Measurements from ENCODE around the gene PSMC4. TPM values are rescaled to one million over a fixed set of nuclear protein-coding genes. Genes with fewer than 3 reads are reported as not detected.

Gene PSMC4
- total RNA-seq, 1 donor from 2014 or later: 126 TPM

DNA sequence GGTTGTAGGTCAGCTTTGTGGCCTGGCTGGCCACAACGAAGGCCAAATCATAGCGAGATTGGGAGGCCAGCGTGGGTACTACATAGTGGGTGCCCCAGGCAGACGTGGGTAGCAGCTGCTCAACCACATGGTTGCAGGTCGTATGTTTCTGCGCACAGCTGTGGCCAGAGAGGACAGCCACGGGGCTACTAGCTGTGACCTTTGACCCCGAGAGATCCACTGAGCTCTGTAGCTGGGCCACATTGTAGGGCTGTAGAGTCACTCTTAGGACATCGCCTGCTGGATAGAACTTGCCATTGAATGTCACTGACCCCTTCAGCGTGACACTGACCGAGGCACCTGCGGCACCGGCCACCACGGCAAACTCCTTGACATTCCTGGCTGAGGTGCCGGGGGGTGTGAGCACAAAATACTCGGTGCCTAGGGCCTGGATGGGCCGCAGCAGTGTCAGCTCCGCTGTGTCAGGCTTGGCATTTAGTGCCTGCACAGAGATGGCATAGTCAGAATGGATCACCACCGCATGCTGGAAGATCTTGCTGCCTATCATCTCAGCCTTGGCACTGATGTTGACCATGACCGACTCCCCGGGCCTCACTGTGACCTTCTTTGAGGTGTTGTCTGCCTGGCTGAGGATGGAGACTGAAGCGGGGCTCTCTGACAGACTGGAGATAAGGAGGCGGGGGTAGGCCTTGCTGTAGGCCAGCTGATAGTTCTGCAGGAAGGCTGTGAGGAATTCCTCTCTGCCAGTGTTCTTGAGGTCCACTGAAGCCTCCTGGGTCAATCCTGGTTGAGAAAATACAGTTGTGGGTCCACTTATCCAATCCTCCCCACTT is 43.2 kb upstream of the PSMC4 start:
- no peak overlapping the region for H3K4me3 ChIP-seq (ENCODE audit: low read depth, low read length)
- no peak for DNase-seq (ENCODE audit: low read depth)
- TF ChIP-seq, protein P1, sequence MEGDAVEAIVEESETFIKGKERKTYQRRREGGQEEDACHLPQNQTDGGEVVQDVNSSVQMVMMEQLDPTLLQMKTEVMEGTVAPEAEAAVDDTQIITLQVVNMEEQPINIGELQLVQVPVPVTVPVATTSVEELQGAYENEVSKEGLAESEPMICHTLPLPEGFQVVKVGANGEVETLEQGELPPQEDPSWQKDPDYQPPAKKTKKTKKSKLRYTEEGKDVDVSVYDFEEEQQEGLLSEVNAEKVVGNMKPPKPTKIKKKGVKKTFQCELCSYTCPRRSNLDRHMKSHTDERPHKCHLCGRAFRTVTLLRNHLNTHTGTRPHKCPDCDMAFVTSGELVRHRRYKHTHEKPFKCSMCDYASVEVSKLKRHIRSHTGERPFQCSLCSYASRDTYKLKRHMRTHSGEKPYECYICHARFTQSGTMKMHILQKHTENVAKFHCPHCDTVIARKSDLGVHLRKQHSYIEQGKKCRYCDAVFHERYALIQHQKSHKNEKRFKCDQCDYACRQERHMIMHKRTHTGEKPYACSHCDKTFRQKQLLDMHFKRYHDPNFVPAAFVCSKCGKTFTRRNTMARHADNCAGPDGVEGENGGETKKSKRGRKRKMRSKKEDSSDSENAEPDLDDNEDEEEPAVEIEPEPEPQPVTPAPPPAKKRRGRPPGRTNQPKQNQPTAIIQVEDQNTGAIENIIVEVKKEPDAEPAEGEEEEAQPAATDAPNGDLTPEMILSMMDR (conservative IDR thresholded peaks at IDR 0.05; ENCODE audit: low read depth, low read length): no peak

DNA sequence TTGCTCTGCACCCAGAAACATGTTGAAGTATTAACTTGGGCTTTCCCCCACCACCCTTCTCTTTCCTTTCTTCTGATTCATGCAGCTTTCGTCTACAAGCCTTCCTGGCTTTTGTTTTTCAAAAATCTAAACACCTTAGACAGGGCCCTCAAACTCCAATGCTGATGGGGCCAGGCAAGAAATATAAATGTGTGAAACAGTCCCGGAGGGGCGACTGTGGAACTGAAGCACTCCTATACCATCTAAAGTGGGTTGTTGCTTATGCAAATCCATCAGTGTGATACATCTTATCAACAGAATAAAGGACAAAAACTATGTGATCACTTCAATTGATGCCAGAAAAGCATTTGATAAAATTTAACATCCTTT is 42.6 kb upstream of the PSMC4 start:
- no peak overlapping the region for H3K4me3 ChIP-seq (ENCODE audit: low read depth, low read length)
- TF ChIP-seq, protein P1 (conservative IDR thresholded peaks at IDR 0.05; ENCODE audit: low read depth, low read length): no peak
- no peak for DNase-seq (ENCODE audit: low read depth)

DNA sequence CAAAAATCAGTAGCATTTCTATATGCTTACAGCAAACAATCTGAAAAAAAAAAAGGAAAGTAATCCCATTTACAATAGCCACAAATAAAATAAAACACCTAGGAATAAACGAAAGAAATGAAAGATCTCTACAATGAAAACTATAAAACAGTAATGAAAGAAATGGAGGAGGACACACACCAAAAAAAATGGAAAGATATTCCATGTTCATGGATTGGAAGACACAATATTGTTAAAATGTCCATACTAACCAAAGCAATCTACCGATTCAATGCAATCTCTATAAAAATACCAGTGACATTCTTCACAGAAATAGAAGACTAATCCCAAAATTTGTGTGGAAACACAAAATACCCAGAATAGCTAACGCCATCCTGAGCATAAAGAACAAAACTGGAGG is 41.2 kb upstream of the PSMC4 start:
- no peak for DNase-seq (ENCODE audit: low read depth)
- no peak overlapping the region for H3K4me3 ChIP-seq (ENCODE audit: low read depth, low read length)
- TF ChIP-seq, protein P1 (conservative IDR thresholded peaks at IDR 0.05; ENCODE audit: low read depth, low read length): no peak

DNA sequence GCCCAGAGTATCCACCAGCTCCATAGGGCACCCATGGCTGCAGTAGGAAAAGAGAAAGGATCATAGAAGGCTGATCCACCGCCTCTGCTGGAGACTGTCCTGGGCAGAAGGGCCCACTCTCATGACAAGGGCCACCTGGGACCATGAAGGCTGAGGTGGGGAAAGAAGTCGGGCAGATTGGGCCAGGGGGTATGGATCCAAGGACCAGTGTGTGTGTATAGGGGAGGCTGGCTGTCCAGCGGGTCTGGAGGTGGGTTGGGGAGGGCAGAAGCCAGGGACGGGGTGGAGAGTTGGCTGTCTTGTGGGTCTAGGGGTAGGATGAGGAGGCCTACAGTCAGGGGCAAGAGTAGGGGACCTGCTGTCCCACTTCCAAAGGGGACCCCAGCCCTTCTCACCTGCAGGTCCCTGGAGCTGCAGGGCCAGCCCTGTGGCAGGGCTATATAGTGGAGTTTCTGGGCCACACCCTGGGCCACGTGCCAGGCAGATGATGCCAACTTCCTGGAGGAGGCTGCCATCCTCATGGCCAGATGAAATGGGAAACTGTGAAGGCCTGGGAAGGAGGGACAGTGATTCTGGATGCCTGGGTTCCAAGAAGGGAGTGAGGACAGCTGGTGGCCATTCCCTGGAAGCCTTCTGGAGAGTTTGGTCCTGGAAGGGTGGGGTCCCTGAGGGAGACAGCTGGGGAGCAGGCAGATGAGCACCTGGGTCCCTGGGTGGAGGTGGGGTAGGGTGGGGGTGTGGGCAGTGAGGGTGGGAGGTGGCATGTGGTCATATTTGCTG is 36.2 kb upstream of the PSMC4 start, which contains the start of gene FCGBP:
FCGBP (minus strand) TSS at position 51 of the 780 bp plus-strand sequence.
- TF ChIP-seq, protein P1 (conservative IDR thresholded peaks at IDR 0.05; ENCODE audit: low read depth, low read length): no peak
- DNase-seq (ENCODE audit: low read depth): no peak
- H3K4me3 ChIP-seq (ENCODE audit: low read depth, low read length): no peak within 1 kb of the TSS

DNA sequence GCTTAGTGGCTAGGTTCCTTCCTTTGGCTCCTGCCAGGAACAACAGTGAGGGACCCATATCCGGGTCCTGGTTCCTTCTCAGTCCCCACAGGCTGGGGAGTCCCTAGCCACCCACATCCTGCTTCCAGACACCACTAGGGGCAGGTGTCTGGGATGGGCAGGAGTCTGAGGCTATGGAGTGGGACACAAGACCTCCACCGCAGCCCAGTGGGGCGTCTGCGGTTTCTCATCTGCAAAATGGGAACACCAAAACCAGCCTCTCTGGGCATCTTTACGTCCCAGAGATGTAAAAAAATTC is 35.7 kb upstream of the PSMC4 start:
- no peak overlapping the region for H3K4me3 ChIP-seq (ENCODE audit: low read depth, low read length)
- TF ChIP-seq, protein P1 (conservative IDR thresholded peaks at IDR 0.05; ENCODE audit: low read depth, low read length): no peak
- DNase-seq (ENCODE audit: low read depth): no peak

DNA sequence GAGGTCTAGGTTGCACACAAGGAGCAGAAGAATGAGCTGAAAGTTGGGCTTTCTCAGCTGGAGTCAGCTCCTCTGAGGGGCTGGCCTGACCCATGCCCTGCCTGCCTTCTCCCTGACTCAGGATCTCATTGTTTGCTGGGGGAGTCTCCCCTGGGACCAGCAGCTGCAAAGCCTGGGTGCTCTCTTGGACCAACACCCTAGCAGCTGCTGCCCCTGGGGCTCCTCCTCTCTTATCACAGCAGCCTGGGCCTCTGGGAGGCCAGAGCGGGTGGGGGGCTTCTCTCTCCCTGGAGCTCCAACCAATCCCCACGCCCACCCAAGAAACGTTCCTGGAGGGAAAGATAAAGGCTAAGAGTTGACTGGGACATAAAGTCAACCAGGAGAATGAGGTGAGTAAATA is 34.9 kb upstream of the PSMC4 start:
- TF ChIP-seq, protein P1 (conservative IDR thresholded peaks at IDR 0.05; ENCODE audit: low read depth, low read length): no peak
- DNase-seq (ENCODE audit: low read depth): no peak
- H3K4me3 ChIP-seq (ENCODE audit: low read depth, low read length): no peak overlapping the region
